Islet precursor cell (in vitro differentiated cells): ENCODE results near the gene SMAD7.

Experiments
- DNase-seq: peaks from one replicate; pipeline ENCODE4 v3.0.0-alpha.2; 2018

The SMAD7 gene

DNA sequence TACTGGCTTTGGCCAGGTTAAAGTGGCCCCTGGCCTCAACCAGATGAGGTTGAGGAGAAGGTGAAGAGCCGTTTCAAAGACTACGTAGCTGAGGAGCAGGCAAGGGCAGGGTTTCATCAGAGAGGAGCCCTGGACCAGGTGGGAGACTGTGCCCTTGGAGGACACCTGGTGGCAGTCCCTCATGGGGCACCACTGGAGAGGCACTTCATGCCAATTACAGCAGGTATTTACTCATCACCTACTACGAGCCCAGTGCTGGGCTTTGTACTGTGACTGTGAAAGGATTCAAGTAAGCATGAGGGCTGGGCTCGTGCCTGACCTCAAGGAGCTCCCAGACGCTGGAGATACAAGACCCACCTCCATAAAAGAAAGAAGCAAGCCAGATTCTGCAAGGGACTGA is 37.6 kb downstream of the SMAD7 start:
- peak; percentile 51 for DNase-seq

DNA sequence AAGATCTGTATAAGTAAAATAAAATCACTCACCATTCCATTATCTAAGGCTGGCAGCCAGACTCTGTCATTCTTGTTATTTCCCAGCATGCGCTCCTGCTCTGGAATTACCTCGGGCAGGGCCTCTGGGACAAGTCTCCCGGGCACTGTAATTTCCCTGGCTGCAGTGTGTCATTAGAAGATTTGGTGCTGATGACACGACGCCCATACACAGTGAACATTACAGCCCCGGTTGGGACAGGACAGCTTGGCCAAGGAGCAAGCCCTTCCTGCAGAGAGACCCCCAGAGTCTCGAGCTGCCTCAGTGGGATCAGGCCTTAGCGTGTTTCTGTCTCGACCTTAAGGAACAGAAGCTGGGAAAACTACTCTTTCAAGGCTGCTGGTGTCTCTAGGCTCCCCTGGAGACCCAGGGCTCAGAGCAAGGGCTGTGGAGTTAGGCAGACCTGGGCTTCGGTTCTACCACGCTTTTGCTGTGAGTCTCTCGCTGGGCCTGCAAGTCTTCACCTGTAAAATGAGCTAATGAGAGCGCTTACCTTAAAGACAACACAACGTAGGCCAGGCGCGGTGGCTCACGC is 39.7 kb downstream of the SMAD7 start:
- peak; percentile 53 for DNase-seq

DNA sequence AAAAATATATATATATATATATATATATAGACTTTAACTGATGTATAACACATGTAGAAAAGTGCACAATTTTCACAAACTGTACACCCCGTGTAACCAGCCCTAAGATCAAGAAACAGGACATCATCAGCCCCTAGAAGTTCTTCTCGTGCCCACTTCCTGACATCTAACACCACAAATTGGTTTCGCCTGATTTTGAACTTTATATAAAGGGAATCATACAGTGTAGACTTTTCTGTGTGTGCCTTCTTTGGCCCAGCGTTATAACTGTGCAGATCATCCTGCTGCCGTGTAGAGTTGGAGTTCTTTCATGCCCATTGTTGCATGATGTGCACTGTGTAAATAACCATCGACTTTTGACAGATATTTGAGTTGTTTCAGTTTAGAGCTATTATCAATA is 41.0 kb downstream of the SMAD7 start:
- no peak for DNase-seq

DNA sequence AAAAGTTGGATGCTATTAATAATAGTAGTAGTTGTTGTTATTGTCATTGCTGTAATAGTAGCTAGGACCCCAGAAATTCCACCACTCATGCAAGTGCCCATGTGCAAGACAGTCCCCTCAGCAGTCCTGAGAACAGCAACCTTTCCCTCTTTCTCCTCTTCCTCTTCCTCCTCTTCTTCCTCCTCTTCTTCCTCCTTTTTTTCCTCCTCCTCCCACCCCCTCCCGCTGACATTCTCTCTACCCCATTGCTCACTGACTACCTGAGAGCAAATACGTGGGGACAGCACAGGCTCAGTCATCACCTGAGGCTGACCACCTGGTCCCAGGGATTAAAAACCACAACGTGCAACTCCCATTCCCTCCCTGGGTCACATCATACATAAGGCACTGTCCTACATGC is 41.8 kb downstream of the SMAD7 start:
- peak; percentile 34 for DNase-seq

DNA sequence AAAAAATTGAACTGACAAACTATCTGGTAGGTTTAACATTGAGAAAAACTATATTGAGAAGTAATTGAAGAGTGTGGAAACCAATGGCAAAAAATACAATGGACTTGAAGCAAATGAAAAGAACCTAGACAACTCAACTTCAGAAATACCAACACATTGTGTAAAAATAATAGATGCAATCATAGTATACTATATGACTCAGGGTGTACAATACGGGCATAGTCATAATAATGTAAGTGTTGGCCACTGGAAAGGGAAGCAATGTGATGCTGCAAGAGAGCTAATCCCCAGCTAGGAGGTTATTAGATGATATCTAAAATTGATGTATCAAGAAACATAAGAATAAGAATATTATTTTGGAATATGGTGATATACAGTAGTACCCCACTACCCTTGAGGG is 45.3 kb downstream of the SMAD7 start:
- DNase-seq = no peak

DNA sequence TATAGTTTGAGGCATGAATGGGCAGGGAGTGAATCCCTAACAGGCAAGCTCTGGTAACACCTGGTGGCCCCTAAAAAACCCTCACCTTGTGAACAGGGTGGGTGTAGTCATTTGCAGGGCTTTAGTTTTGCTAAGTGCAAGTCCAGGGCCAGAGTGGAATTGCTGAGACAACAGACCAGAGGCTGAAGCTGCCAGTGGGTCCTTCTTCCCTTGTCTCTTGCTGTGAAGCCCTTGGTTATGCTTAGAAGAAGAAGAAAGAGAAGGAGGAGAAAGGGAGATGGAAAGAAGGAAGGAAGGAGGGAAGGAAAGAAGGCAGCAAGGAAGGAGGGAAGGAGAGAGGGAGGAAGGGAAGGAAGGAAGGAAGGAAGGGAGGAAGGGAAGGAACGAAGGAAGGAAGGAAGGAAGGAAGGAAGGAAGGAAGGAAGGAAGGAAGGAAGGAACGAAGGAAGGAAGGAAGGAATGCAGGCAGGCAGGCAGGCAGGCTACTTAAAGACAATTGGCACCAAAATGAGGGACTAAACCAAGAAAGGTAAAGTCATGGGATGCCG is 45.8 kb downstream of the SMAD7 start:
- DNase-seq = no peak

DNA sequence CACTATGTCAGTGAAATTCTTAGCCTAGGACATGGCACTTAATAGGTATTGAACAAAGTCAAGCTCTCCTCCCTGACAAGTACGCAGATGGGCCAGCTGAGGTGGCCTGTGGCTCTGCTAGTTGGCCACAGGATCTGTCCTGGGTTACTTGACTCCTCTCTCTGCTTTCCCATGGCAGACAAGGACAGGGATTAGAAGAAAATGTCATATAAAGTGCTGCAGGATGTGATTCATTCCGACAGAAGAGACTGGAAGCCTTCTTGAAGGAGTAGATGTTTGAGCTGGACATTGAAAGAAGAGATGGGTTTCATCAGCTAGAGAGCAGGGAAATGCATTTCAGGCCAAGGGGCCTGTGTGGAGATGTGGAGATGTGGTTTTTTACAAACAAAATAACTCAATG is 46.7 kb downstream of the SMAD7 start:
- DNase-seq = peak; percentile 47

DNA sequence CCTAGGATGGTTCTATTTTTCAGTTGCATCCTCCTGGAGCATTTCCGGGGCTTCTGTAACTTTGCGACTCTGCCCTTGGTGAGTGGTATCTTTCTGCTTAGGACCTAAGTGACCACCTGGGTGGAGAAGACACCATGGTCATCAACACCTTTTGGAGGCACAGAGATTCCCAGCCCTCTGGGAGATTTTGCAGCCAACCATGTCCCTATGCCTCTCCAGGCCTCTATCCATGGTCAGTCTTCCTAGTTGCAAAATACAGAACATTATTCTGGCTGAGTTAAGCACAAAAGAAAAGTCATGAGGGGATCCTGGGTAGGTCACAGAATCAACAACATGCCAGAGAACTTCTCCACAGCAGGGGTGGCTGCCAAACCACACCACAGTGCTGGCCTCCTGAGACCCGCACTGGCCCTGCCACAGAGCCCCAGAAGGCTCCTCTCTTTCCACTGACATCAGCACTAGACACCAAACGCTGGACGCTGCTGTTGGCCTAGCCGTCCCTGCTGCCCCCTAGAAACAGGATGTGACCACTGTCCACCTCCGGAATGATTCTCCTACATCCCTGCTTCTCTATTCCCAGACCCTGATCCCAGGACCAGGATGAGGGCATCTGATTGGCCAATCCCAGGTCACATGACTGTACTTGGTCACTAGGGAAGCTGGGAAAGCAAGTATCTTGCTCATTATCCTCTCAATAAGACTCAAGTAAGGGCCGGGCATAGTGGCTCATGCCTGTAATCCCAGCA is 47.7 kb downstream of the SMAD7 start:
- peak; percentile 39 for DNase-seq

DNA sequence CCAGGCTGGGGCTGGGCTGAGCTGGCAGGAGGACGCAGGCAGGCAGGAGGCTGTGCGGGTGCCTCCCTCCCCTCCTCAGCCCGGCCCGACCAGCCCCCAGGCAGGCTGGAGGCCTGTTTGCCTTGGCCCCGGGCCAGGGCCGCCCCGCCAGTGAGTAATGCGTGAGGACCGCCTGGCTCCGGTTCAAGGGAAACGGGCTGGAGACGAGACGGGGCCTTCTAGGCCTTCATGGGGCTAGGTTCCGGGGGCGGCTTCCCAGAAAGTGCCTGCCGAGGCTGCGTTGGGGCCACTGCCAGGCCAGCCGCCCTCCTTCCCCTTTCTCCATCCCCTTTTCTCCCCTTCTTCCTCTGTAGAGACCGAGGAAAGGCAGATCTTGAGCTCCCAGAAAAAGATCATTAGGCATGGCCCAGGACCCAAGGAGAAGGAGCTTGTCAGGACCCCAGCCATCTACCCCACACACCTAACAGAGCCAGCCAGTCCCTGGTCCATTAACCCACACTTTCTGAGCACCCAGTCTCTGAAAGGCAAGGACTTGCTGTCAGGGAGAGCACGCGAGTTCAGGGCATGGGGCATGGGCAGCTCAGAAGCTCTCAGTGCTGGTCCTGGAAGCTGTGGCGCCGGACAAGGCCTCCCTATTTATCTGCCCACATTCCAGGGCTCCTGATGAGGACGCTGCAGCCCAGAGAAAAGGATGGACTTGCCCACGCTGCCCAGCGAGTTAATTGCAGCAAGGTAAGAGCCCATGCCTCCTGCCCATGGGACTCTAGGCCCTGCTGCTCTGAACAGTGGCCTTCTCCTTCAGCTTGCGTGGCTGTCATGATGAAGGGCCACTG is 48.5 kb downstream of the SMAD7 start:
- peak; percentile 72 for DNase-seq

DNA sequence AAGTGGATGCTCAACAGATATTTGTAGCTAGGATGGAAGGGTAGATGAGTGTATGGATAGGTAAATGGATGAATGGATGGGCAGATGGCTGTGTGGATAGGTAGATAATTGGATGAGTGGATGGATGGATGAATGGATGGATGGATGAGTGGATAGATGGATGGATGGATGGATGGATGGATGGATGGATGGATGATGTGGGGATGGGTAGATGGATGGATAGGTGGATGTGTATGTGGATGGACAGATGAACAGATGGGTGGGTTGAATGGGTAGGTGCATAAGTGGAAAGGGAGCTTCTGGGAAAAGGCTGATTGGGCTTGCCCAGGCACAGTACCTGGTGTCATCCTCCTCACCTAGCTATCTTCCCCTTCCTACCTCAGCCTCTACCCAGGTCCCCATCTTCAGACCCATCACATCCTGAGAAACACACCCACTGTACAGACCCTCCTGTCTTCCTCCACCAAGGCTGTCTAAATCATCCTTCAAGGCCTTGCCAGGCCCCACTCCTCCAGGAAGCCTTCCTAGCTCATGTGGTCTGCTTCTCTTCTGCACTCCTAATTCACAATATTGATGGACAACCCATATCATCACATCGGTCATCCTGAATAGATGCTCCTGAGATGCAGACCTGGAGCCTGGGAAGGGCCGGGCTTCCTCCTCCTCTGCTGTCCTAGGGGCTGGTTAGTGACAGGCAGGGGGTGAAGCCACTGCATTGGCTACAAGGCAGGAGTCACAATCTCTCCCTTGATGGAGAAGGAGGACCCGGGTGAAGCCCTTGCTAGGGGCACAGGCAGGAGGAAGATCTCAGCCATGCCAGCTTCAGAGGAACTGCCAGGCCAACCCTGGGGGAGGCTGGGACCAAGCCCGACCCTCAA is 49.4 kb downstream of the SMAD7 start:
- DNase-seq = peak; percentile 39

DNA sequence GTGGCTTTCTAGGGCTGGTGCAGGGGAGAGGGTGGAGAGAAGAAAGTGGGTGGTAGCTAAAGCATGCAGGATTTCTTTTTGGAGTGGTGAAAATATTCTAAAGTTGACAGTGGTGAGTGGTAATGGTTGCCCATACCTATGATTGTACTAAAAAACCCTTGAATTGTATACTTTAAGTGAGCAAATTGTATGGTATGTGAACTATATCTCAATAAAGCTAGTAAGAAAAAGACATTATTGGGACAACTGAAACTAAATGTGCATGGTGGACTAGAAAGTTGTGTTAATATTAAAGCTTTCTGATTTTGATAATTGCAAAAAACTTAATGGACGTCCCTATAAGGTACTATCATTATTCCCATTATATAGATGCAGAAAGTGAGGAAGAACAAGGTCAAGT is 50.3 kb downstream of the SMAD7 start:
- no peak for DNase-seq

DNA sequence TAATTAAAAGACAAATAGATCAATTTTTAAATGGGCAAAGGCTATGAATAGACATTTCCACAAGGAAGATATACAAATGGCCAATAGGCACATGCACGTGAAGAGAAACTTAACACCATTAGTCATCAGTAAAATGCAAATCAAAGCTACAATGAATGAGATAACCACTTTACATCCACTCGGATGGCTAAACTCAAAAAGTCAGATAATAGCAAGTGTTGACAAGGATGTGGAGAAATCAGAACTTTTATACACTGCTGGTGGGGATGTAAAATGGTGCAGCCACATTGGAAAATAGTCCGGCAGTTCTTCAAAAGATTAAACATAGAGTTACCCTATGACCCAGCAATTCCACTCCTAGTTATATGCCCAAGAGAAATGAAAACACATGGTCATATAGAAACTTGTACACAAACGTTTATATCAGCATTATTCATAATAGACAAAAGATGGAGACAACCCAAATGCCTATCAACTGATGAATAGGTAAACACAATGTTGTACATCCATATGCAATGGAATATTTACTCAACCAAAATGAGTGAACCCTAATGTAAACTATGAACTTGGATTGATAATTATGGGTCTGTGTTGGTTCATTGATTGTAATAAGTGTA is 51.1 kb downstream of the SMAD7 start:
- no peak for DNase-seq

DNA sequence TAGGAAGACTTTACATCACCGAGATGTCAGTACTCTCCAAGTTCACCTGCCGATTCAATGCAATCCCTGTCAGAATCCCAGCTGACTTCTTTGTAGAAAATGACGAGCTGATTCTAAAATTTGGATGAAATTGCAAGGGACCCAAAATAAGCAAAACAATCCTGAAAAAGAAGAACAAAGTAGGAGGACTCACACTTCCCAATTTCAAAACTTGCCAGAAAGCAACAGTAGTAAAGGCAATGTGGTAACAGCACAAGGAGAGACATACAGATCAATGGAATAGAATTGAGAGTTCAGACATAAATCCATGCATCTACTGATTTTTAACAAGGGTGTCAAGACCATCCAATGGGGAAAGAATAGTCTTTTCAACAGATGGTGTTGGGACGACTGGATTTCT is 52.2 kb downstream of the SMAD7 start:
- no peak for DNase-seq

DNA sequence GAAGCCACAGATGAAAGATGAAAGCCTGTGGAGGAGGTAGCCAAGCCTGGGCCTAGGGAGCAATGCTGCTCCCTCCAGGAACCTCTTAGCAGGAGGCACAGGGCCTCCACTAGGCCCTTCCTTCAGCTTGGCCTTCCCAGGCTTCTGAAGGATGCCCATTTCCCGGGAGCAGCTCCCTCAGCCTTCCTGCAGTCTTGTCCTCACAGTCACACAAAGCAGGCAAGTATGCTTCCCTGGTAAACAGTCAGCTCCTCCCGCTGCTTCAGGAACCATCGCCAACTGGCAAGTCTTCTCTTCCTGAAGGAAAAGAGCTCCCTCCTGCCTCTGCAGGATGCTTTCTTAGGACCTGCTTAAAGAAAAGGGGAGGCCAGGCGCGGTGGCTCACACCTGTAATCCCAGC is 53.2 kb downstream of the SMAD7 start:
- peak; percentile 44 for DNase-seq

DNA sequence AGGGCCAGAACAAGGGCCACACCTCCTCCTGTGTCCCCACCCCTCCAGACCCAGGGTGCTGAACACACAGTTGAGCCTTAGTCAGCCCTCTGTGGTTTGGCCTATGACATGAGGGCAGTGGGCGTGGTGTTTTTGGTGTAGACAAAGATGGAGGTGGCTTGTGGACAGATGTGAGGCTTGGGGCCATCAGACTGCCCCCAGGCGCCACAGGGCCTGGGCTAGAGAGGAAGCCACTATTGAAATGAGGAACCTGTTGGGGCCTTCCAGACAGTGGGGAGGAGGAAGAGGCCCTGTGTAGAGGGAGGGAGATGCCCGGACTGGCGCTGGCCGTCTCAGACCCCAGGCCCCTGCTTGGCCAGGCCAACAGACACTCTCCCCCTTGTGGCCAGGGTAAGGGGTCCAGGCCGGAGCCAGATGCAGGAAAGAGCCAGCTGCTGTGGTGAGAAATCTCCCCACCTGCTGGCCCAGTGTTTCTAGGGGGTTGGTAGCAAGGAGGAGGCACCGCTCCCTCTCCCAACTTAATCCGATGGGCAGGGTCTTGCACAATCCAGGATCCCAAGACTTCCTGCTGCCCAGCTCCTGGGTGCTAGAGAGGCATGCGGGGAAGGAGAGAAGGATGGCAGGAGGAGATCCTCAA is 53.8 kb downstream of the SMAD7 start:
- peak; percentile 90 for DNase-seq

DNA sequence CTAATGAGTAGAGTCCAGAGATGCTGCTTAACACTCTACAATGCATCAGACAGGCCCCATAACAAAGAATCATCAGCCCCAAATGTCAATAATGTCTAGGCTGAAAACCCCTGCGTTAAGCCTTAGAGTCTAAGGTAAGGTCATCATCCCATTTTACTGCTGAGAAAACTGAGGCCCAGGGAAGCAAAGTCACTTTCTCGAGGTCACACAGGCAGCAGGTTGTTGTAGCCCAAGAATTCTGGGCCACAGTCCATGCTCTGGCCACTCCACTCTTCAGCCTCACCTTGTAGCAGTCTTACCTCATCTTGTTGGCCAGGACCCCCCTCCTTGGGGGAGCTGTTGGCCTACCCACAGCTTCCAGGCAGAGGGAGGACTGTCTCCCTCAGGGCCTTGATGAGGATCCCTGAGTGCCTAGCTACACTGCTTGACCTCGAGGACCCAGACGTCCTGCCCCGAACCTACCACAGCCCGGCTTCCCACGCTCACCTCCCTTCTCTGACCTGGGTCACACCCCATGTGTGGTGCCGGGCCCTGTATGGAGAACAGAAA is 54.4 kb downstream of the SMAD7 start:
- no peak for DNase-seq

DNA sequence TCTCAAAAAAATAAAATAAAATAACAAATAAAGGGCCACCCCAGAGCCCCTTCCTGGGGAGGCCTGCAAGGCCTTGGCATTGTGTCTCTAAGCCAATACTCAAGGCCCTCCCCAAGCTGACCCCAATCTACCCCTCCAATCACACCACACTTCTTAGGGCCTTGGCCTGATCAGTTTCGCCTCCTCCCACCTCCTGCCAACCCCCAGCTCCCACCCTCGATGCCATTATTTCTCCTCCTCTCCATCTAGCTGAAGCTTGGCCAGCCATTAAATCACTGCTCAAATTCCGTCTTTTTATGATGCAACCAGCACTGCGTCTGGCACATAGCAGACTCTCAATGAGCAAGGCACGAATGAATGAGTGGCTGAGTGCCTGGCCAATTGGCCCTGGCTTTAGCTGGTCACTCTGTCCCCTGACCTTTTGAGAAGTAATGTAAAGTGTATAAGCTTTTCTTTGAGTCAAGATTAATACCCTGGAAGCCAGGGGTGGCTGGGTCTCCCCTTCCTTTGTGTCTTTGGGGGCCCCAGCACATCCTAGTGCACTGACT is 55.9 kb downstream of the SMAD7 start:
- DNase-seq = peak; percentile 63

DNA sequence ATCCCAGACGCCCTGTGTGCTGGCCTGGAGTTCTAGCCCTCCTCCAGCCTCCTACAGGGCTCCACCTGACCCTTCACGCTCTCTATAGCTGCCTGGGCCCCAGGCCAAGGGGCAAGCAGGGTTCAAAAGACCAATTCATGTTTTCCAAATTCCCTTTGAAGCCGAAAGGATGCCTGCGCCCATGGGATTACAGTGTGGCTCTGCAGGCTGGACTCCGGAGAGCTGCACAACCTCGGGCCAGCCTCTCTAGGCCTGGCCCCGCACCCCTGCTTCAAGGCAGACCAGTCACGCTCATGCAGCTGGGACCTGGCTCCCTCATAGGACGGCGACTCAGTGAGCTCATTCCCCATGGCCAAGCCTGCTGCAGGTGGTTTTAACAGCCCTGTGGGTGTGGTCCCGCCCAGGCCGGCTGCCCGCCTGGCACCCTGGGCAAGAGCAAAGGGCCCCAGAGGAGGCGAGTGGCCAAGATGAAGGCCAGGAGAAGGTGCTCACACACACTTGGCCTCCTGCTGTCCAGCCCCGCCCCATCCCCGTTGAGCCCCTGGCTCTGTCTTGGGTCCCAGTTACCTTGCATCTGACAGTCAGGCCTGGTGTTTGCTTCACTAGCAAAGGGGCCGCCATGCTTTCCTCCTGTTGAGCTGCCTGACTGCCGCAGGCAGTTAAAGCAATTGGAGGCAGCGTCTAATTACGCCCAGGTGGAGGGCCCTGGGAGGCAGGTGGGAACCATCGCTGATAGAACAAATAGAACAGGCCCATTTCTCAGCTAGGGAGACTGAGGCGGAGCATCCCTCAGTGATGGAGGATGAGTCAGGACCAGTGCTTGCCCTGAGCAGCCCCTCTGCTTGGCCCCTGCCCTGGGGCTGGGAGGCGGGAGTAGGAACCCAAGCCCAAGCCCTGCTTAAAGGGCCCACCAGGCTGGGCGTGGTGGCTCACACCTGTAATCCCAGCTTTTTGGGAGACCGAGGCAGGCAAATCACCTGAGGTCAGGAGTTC is 56.9 kb downstream of the SMAD7 start:
- DNase-seq = peak; percentile 49

DNA sequence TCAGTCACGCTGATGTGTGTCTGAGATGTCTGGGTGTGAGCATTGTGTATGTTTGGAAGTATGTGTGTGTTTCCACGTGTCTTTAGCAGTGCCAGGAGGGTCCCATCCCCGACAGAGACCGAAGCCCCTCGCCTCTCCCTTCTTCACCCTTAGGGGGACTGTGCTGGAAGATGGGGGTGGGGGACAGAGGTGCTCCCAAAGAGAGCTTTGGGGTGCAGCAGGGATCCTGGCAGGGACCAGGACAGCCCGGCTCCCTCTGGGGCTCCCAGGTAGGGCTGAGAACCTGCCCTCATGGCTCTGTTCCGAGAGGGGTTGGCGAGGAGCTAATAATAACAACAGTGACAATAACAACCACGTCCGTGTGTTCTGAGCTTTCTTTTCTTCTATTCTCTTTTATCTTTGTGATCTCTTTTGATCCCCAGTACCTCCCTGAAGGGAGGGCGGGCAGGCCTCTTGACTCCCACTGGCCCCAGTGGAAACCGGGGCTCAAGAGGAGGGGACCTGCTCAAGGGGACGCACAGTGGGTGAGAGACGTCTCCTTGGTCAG is 57.6 kb downstream of the SMAD7 start:
- DNase-seq = peak; percentile 45
